Loucy (cell line): ENCODE data around the gene SPOCK3.

Experiments used
- H2AFZ ChIP-seq: fragments of 200-600 bp; sonication (generic); 2 replicates; pipeline ENCODE4 v1.6.0; 2016; ENCODE audit warnings: antibody characterized with exemption, mild to moderate bottlenecking, low read length, moderate library complexity
- H3F3A ChIP-seq: fragments of 200-600 bp; 2 replicates; pipeline ENCODE4 v1.6.0; 2016; ENCODE audit warnings: antibody characterized with exemption, low read depth, mild to moderate bottlenecking
- H3K27me3 ChIP-seq: fragments of 200-600 bp; sonication (generic); 2 replicates; pipeline ENCODE4 v1.6.1; 2014; ENCODE audit warnings: low read length, mild to moderate bottlenecking; ENCODE audit not compliant: insufficient read depth, poor library complexity, severe bottlenecking
- H3K36me3 ChIP-seq: fragments of 200-600 bp; sonication (generic); 2 replicates; pipeline ENCODE4 v1.6.1; 2016; ENCODE audit warnings: low read length; ENCODE audit not compliant: insufficient read depth
- H3K4me1 ChIP-seq: fragments of 200-600 bp; sonication (generic); 2 replicates; pipeline ENCODE4 v1.5.1; 2014; ENCODE audit warnings: low read length, mild to moderate bottlenecking; ENCODE audit not compliant: insufficient read depth, poor library complexity, severe bottlenecking
- H3K4me2 ChIP-seq: fragments of 200-600 bp; sonication (generic); 2 replicates; pipeline ENCODE4 v1.6.0; 2014; ENCODE audit warnings: antibody characterized with exemption, low read length, low read depth, mild to moderate bottlenecking; ENCODE audit not compliant: poor library complexity, severe bottlenecking
- H3K4me3 ChIP-seq: fragments of 200-600 bp; sonication (generic); 2 replicates; pipeline ENCODE4 v1.5.1; 2014; ENCODE audit warnings: low read length, mild to moderate bottlenecking, mixed read lengths; ENCODE audit not compliant: poor library complexity, severe bottlenecking
- H3K79me2 ChIP-seq: fragments of 200-600 bp; sonication (generic); 2 replicates; pipeline ENCODE4 v1.6.1; 2014; ENCODE audit warnings: low read length; ENCODE audit not compliant: insufficient read depth
- H3K9ac ChIP-seq: fragments of 200-600 bp; sonication (generic); 2 replicates; pipeline ENCODE4 v1.6.0; 2014; ENCODE audit warnings: mild to moderate bottlenecking, low read depth, low read length, moderate library complexity; ENCODE audit not compliant: poor library complexity, severe bottlenecking
- H3K9me2 ChIP-seq: fragments of 200-600 bp; sonication (generic); replicated peaks from 2 replicates; pipeline ENCODE4 v1.6.1; 2016; ENCODE audit warnings: low read depth, low read length, mixed read lengths
- H3K9me3 ChIP-seq: fragments of 200-600 bp; sonication (generic); 2 replicates; pipeline ENCODE4 v1.6.1; 2014; ENCODE audit warnings: mild to moderate bottlenecking, antibody characterized with exemption, low read length, low read depth; ENCODE audit not compliant: insufficient read depth
- H4K20me1 ChIP-seq: fragments of 200-600 bp; sonication (generic); 2 replicates; pipeline ENCODE4 v1.6.0; 2014; ENCODE audit warnings: antibody characterized with exemption, low read length, mild to moderate bottlenecking; ENCODE audit not compliant: insufficient read depth, poor library complexity, severe bottlenecking
- CTCF ChIP-seq: fragments of 200-600 bp; sonication (generic); conservative IDR thresholded peaks from 2 replicates; pipeline ENCODE4 v1.5.1; 2014; ENCODE audit warnings: mild to moderate bottlenecking, antibody characterized with exemption, low read length
- EZH2phosphoT487 ChIP-seq: fragments of 200-600 bp; IDR thresholded peaks from 2 replicates; pipeline ENCODE4 v1.6.1; 2018; ENCODE audit warnings: antibody characterized with exemption, mild to moderate bottlenecking, moderate library complexity, borderline replicate concordance

SPOCK3 gene

GRCh38 chr4:167143018-167143417 lies 91.3 kb downstream of the SPOCK3 start:
- H3K9me3 ChIP-seq = no peaks in the 10 kb centered on the region
- no peaks in the 10 kb centered on the region for H3K9me2 ChIP-seq
- no peak overlapping the region for H3K4me2 ChIP-seq
- no peak overlapping the region for H3K4me3 ChIP-seq
- H4K20me1 ChIP-seq = no peaks in the 10 kb centered on the region
- no peaks in the 10 kb centered on the region for H3F3A ChIP-seq
- no peak for TF ChIP-seq EZH2phosphoT487
- no peak for TF ChIP-seq CTCF
- no peaks in the 10 kb centered on the region for H3K79me2 ChIP-seq
- no peaks in the 10 kb centered on the region for H3K36me3 ChIP-seq
- H3K4me1 ChIP-seq = no peaks in the 10 kb centered on the region
- no peaks in the 10 kb centered on the region for H3K27me3 ChIP-seq
- H2AFZ ChIP-seq = no peak overlapping the region
- H3K9ac ChIP-seq = no peak overlapping the region

- H3K4me2 ChIP-seq = no peak overlapping the region
- no peaks in the 10 kb centered on the region for H3K9me2 ChIP-seq
- no peak overlapping the region for H3K9ac ChIP-seq
- H3K4me1 ChIP-seq = no peaks in the 10 kb centered on the region
- no peaks in the 10 kb centered on the region for H4K20me1 ChIP-seq
- TF ChIP-seq CTCF (no peak), EZH2phosphoT487 (no peak)
- H3K79me2 ChIP-seq = no peaks in the 10 kb centered on the region
- no peaks in the 10 kb centered on the region for H3K36me3 ChIP-seq
- no peak overlapping the region for H2AFZ ChIP-seq
- H3K9me3 ChIP-seq = no peaks in the 10 kb centered on the region
- H3K4me3 ChIP-seq = no peak overlapping the region
- no peaks in the 10 kb centered on the region for H3K27me3 ChIP-seq
- H3F3A ChIP-seq = no peaks in the 10 kb centered on the region
These were observed 98.0 kb downstream of the SPOCK3 start for GRCh38 chr4:167136270-167136669.

- no peak for TF ChIP-seq EZH2phosphoT487
- Histone ChIP-seq H3K4me2 (no peak overlapping the region), H3K9ac (no peak overlapping the region), H3K4me1 (no peaks in the 10 kb centered on the region), H4K20me1 (no peaks in the 10 kb centered on the region), H3K4me3 (no peak overlapping the region), H3K27me3 (no peaks in the 10 kb centered on the region), H3K79me2 (no peaks in the 10 kb centered on the region), H3K9me3 (no peaks in the 10 kb centered on the region), H3K9me2 (no peaks in the 10 kb centered on the region), H3F3A (no peaks in the 10 kb centered on the region), H3K36me3 (no peaks in the 10 kb centered on the region), H2AFZ (no peak overlapping the region)
These were observed 105.1 kb downstream of the SPOCK3 start for GRCh38 chr4:167129146-167129545.

- H3K9me2 ChIP-seq = no peaks in the 10 kb centered on the region
- TF ChIP-seq EZH2phosphoT487 (no peak), CTCF (no peak)
- H4K20me1 ChIP-seq = no peaks in the 10 kb centered on the region
- no peak overlapping the region for H3K4me2 ChIP-seq
- H3K9me3 ChIP-seq = no peaks in the 10 kb centered on the region
- H3K4me3 ChIP-seq = no peak overlapping the region
- no peaks in the 10 kb centered on the region for H3K4me1 ChIP-seq
- H3F3A ChIP-seq = no peaks in the 10 kb centered on the region
- H3K9ac ChIP-seq = no peak overlapping the region
- no peaks in the 10 kb centered on the region for H3K27me3 ChIP-seq
- H3K36me3 ChIP-seq = no peaks in the 10 kb centered on the region
- no peaks in the 10 kb centered on the region for H3K79me2 ChIP-seq
- H2AFZ ChIP-seq = no peak overlapping the region
These were observed 114.9 kb downstream of the SPOCK3 start for GRCh38 chr4:167119392-167119791.
